H1 (cell line): ENCODE results near the gene TOR1B. TPM values are rescaled to one million over a fixed set of nuclear protein-coding genes. Genes with fewer than 3 reads are reported as not detected.

Experiments
- CTCF ChIA-PET: fragments of 300-600 bp; sonication (Branson Sonifier 250); formaldehyde crosslinking; loops from one replicate; lab custom pipeline; 2021; ENCODE audit not compliant: partially characterized antibody; lab: Charles Lee
- POLR2A ChIA-PET: fragments of 300-600 bp; sonication (Branson Sonifier 250); formaldehyde crosslinking; loops from one replicate; lab custom pipeline; 2021; ENCODE audit warnings: inconsistent platforms; ENCODE audit not compliant: partially characterized antibody; lab: Charles Lee
- DNase-seq, 2 experiments: peaks; one replicate each; pipeline versions ENCODE4 v3.0.0 to v3.0.0-alpha.2; 2010 to 2022; ENCODE audit warnings: low spot score in 2 of 2, low read depth in 1 of 2, mixed read lengths in 1 of 2
- FAIRE-seq: peaks from 2 replicates; lab custom pipeline; 2011; peaks lifted over from hg19 to GRCh38; lab: Jason Lieb, UNC
- H2AFZ ChIP-seq: 2 replicates; pipeline ENCODE4 v1.8.1; 2012; ENCODE audit warnings: low read length, inconsistent platforms
- H2AK5ac ChIP-seq: 2 replicates; pipeline ENCODE4 v1.6.1; 2013; ENCODE audit warnings: low read depth, low read length
- H2BK120ac ChIP-seq: replicated peaks from 2 replicates; pipeline ENCODE3; 2013; ENCODE audit warnings: low read depth, low read length, inconsistent platforms
- H2BK12ac ChIP-seq: 2 replicates; pipeline ENCODE4 v1.6.1; 2013; ENCODE audit warnings: low read depth, low read length
- H2BK15ac ChIP-seq: 2 replicates; pipeline ENCODE4 v1.6.1; 2013; ENCODE audit warnings: low read length
- H2BK20ac ChIP-seq: 2 replicates; pipeline ENCODE4 v1.6.1; 2013; ENCODE audit warnings: low read length
- H2BK5ac ChIP-seq: 2 replicates; pipeline ENCODE4 v1.6.1; 2013; ENCODE audit warnings: low read depth, low read length
- H3K14ac ChIP-seq: 2 replicates; pipeline ENCODE4 v1.6.1; 2013; ENCODE audit warnings: inconsistent platforms; ENCODE audit not compliant: insufficient read length
- H3K18ac ChIP-seq: 2 replicates; pipeline ENCODE4 v1.6.1; 2013; ENCODE audit warnings: low read length; ENCODE audit errors: extremely low read depth
- H3K23ac ChIP-seq: 2 replicates; pipeline ENCODE4 v1.6.1; 2013; ENCODE audit warnings: inconsistent platforms; ENCODE audit not compliant: insufficient read length
- H3K23me2 ChIP-seq: 2 replicates; pipeline ENCODE4 v1.6.1; 2013; ENCODE audit warnings: low read depth, low read length
- H3K27ac ChIP-seq: 2 replicates; pipeline ENCODE4 v1.6.1; 2011; ENCODE audit warnings: low read depth, low read length, inconsistent platforms
- H3K27me3 ChIP-seq, 4 experiments: replicated peaks in 1 of 4; 1 replicate in 1 of 4; 2 replicates in 3 of 4; pipeline versions ENCODE4 v1.6.1 to v1.8.1; 2011 to 2013; ENCODE audit warnings: low read length in 3 of 4, mild to moderate bottlenecking in 3 of 4, inconsistent platforms in 2 of 4, mixed read lengths in 2 of 4, moderate library complexity in 1 of 4; ENCODE audit not compliant: control insufficient read depth in 3 of 4, insufficient read depth in 3 of 4; ENCODE audit errors: extremely low read depth in 1 of 4
- H3K36me3 ChIP-seq, 4 experiments: 2 replicates each; pipeline versions ENCODE4 v1.6.1 to v1.8.1; 2011 to 2013; ENCODE audit warnings: mild to moderate bottlenecking in 4 of 4, low read length in 3 of 4, moderate library complexity in 2 of 4, control low read depth in 1 of 4, inconsistent platforms in 1 of 4; ENCODE audit not compliant: insufficient read depth in 4 of 4, control insufficient read depth in 2 of 4
- H3K4ac ChIP-seq: replicated peaks from 2 replicates; pipeline ENCODE3; 2013; ENCODE audit warnings: low read length, low read depth, mixed read lengths, inconsistent platforms; ENCODE audit not compliant: insufficient read length
- H3K4me1 ChIP-seq, 4 experiments: replicated peaks in 1 of 4; 1 replicate in 1 of 4; 2 replicates in 3 of 4; pipeline versions ENCODE4 v1.6.1 to v1.8.1; 2011 to 2013; ENCODE audit warnings: low read length in 3 of 4, inconsistent platforms in 2 of 4, mixed read lengths in 1 of 4; ENCODE audit not compliant: insufficient read depth in 4 of 4, control insufficient read depth in 3 of 4
- H3K4me2 ChIP-seq, 2 experiments: 2 replicates each; pipeline versions ENCODE4 v1.6.1 to v1.8.1; 2011 to 2013; ENCODE audit warnings: low read depth in 2 of 2, low read length in 2 of 2, control low read depth in 1 of 2, inconsistent platforms in 1 of 2, mild to moderate bottlenecking in 1 of 2; ENCODE audit not compliant: insufficient read depth in 1 of 2
- H3K4me3 ChIP-seq, 4 experiments: fragments of 200-600, 300-600 bp in 1 of 4; sonication (generic), shearing (Covaris generic), sonication (Bioruptor Twin) in 1 of 4; 2 replicates each; pipeline versions ENCODE4 v1.5.1 to v1.8.1; 2011 to 2016; ENCODE audit warnings: low read length in 4 of 4, low read depth in 3 of 4, control low read depth in 2 of 4, inconsistent platforms in 2 of 4, mild to moderate bottlenecking in 2 of 4, mixed read lengths in 1 of 4, moderate library complexity in 1 of 4; ENCODE audit not compliant: insufficient read depth in 2 of 4; ENCODE audit errors: extremely low read depth in 1 of 4
- H3K56ac ChIP-seq: replicated peaks from 2 replicates; pipeline ENCODE3; 2013; ENCODE audit warnings: low read depth, mild to moderate bottlenecking, mixed read lengths, low read length, inconsistent platforms; ENCODE audit not compliant: insufficient read length
- H3K79me1 ChIP-seq: 2 replicates; pipeline ENCODE4 v1.6.1; 2013; ENCODE audit warnings: low read depth, low read length, control low read depth
- H3K79me2 ChIP-seq, 2 experiments: 2 replicates each; pipeline versions ENCODE4 v1.6.1 to v1.8.1; 2012 to 2013; ENCODE audit warnings: low read length in 2 of 2, mild to moderate bottlenecking in 2 of 2, inconsistent platforms in 1 of 2; ENCODE audit not compliant: insufficient read depth in 2 of 2, control insufficient read depth in 1 of 2
- H3K9ac ChIP-seq, 4 experiments: replicated peaks in 1 of 4; 1 replicate in 1 of 4; 2 replicates in 3 of 4; pipeline versions ENCODE4 v1.6.1 to v1.8.1; 2011 to 2013; ENCODE audit warnings: low read depth in 3 of 4, low read length in 3 of 4, control low read depth in 2 of 4, mild to moderate bottlenecking in 2 of 4, moderate library complexity in 2 of 4, inconsistent platforms in 1 of 4; ENCODE audit errors: extremely low read depth in 1 of 4
- H3K9me3 ChIP-seq, 2 experiments: 2 replicates each; pipeline versions ENCODE4 v1.6.1 to v1.8.1; 2012 to 2013; ENCODE audit warnings: mild to moderate bottlenecking in 2 of 2, moderate library complexity in 2 of 2, control low read depth in 1 of 2, inconsistent platforms in 1 of 2, low read depth in 1 of 2, low read length in 1 of 2, mixed read lengths in 1 of 2; ENCODE audit not compliant: insufficient read depth in 2 of 2
- H4K20me1 ChIP-seq, 2 experiments: replicated peaks in 1 of 2; 2 replicates each; pipeline versions ENCODE3 to v1.8.1; 2011 to 2013; ENCODE audit warnings: inconsistent platforms in 2 of 2, low read length in 2 of 2, mild to moderate bottlenecking in 1 of 2; ENCODE audit not compliant: insufficient read depth in 2 of 2, control insufficient read depth in 1 of 2
- H4K5ac ChIP-seq: 2 replicates; pipeline ENCODE4 v1.6.1; 2013; ENCODE audit warnings: low read length, low read depth, mixed read lengths, inconsistent platforms; ENCODE audit not compliant: insufficient read length
- H4K8ac ChIP-seq: 2 replicates; pipeline ENCODE4 v1.8.0; 2013; ENCODE audit warnings: mild to moderate bottlenecking, moderate library complexity, low read length, inconsistent platforms; ENCODE audit not compliant: insufficient read depth; ENCODE audit errors: extremely low read depth
- H4K91ac ChIP-seq: replicated peaks from 2 replicates; pipeline ENCODE3; 2013; ENCODE audit warnings: low read length, mixed read lengths, inconsistent platforms; ENCODE audit not compliant: insufficient read length
- CHD2 ChIP-seq: IDR thresholded peaks from 2 replicates; pipeline ENCODE4 v1.6.1; 2012; ENCODE audit warnings: low read length, improper control_type of control experiment
- WGBS, 2 experiments: shearing (Covaris generic) in 1 of 2; methylation state at CpG; one replicate each; pipeline versions ENCODE4 v1.1.6 to v1.1.7; 2013 to 2015; ENCODE audit warnings: low lambda C conversion rate in 2 of 2, mixed read lengths in 2 of 2, inconsistent platforms in 1 of 2, low coverage in 1 of 2, missing lambda C conversion rate in 1 of 2; ENCODE audit not compliant: insufficient replicate concordance in 2 of 2, insufficient coverage in 1 of 2, insufficient read length in 1 of 2; ENCODE audit errors: extremely low coverage in 1 of 2, missing lambda C conversion rate in 1 of 2; 5-methylcytosine and 5-hydroxymethylcytosine counted together
- polyA plus RNA-seq, 7 experiments: library from polyadenylated mRNA; depleted of rRNA in 3 of 7; stranded (reverse) in 5 of 7; unstranded in 2 of 7; fragments of >200 nt in 5 of 7; fragments of 200-250 nt in 2 of 7; gene quantifications; 1 replicate in 5 of 7; 2 replicates in 1 of 7; 4 replicates in 1 of 7; pipeline versions ENCODE4 v1.2.1 to v1.2.3, GENCODE V29; 2011 to 2013; ENCODE audit warnings: missing spikeins in 2 of 7, mixed read lengths in 2 of 7
- total RNA-seq: library from RNA; stranded (reverse); fragmentation: NEBNext Ultra II Directional; extraction: Animal tissue kit (Norgen Biotek cat#: 25700); gene quantifications from 2 replicates; pipeline ENCODE4 v1.2.1, GENCODE V29; 2021

Gene TOR1B
- total and polyA plus RNA-seq, 2 of the 8 experiments (the other 6 are each of a cell fraction or from before 2014, with no cell fraction given), result 11.4 to 17.4 TPM

DNA sequence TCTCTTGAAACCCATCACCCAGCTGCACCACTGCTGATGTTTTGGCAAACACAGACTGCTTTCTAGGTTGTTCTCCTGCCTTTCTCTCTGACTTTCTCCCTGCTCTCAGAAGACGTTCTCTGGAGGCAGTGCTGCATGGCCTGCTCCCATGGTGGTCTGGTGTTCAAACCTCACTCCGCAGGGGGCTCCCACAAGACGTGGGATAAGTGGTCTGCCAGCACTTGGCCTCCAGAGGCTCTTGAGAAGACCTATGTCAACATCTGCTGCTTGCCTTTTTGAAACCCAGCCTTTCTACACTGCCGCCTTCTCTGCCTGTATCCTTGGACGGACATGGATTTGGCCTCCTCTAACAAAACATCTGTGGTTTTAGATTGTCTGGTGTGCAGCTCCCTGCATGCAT lies 48.8 kb downstream of the TOR1B start:
- Histone ChIP-seq H3K4me1 (no peaks in the 10 kb centered on the region), H3K23me2 (no peaks in the 10 kb centered on the region), H3K4me3 (no peak overlapping the region), H3K79me2 (no peaks in the 10 kb centered on the region), H2AFZ (no peak overlapping the region), H3K79me1 (no peaks in the 10 kb centered on the region; the same call in 1 of the 2 replicates), H2BK5ac (no peak overlapping the region), H2BK120ac (no peak overlapping the region), H3K36me3 (peaks cover 0 to 9% (median 1%) of the 10 kb centered on the region in 4 experiments; a peak in 2 of 8 replicates), H3K23ac (no peak overlapping the region), H3K4me2 (no peak overlapping the region), H3K18ac (no peak overlapping the region), H2BK12ac (no peak overlapping the region), H3K56ac (no peak overlapping the region), H2BK15ac (no peak overlapping the region), H3K4ac (no peak overlapping the region), H3K9me3 (no peaks in the 10 kb centered on the region), H3K27ac (no peak overlapping the region), H2AK5ac (no peak overlapping the region), H4K8ac (no peak overlapping the region), H4K20me1 (peaks cover 2% of the 10 kb centered on the region in 2 experiments), H2BK20ac (no peak overlapping the region), H4K91ac (no peak overlapping the region), H4K5ac (no peak overlapping the region), H3K27me3 (no peaks in the 10 kb centered on the region), H3K9ac (no peak overlapping the region), H3K14ac (no peak overlapping the region)
- 81% methylated on average over 5 of the region's 5 CpGs; no CpG with 5 or more reads in 1 of the 2 experiments for WGBS, 2 experiments
- ChIA-PET POLR2A (no interaction called here), CTCF (interaction anchor here (0.7 to 1.5 kb wide), 5 partner anchors 10 to 817 kb away, joined by 3 to 6 read pairs (median 3); no protein-coding TSS in a partner anchor)
- DNase-seq, result no peak
- TF ChIP-seq CHD2, result no peak
- FAIRE-seq, result no peak
